Fibroblast of lung (primary cell): ENCODE data around the gene KIF26B. TPM values are rescaled to one million over a fixed set of nuclear protein-coding genes. Genes with fewer than 3 reads are reported as not detected.

Experiments
- DNase-seq, 2 donors: peaks; one replicate each; pipeline versions ENCODE4 v3.0.0 to v3.0.0-alpha.2; 2010; ENCODE audit warnings: low read depth in 2 of 2
- H2AFZ ChIP-seq: 2 replicates; pipeline ENCODE4 v1.5.1; 2012; ENCODE audit warnings: low read length, control low read depth, inconsistent platforms
- H3K27ac ChIP-seq: 2 replicates; pipeline ENCODE4 v1.5.1; 2011; ENCODE audit warnings: low read length, control low read depth; ENCODE audit not compliant: insufficient read depth
- H3K27me3 ChIP-seq: 2 replicates; pipeline ENCODE4 v1.5.1; 2011; ENCODE audit warnings: mild to moderate bottlenecking, low read length; ENCODE audit not compliant: control insufficient read depth, insufficient read depth
- H3K36me3 ChIP-seq: 2 replicates; pipeline ENCODE4 v1.5.1; 2011; ENCODE audit warnings: low read length; ENCODE audit not compliant: control insufficient read depth, insufficient read depth
- H3K4me1 ChIP-seq: 2 replicates; pipeline ENCODE4 v1.5.1; 2011; ENCODE audit warnings: low read length; ENCODE audit not compliant: control insufficient read depth, insufficient read depth; ENCODE audit errors: extremely low read depth
- H3K4me2 ChIP-seq: 2 replicates; pipeline ENCODE4 v1.5.1; 2011; ENCODE audit warnings: low read length, control low read depth; ENCODE audit not compliant: insufficient read depth; ENCODE audit errors: extremely low read depth
- H3K4me3 ChIP-seq, 4 experiments: fragments of 200-600 bp in 1 of 4; sonication (generic) in 1 of 4; replicated peaks in 1 of 4; 2 replicates each; pipeline ENCODE4 v1.5.1; 2011 to 2016; ENCODE audit warnings: low read length in 4 of 4, low read depth in 3 of 4, mild to moderate bottlenecking in 3 of 4, control low read depth in 2 of 4, inconsistent platforms in 1 of 4, mixed read lengths in 1 of 4; ENCODE audit not compliant: insufficient read depth in 1 of 4; ENCODE audit errors: control extremely low read depth in 1 of 4
- H3K79me2 ChIP-seq: 2 replicates; pipeline ENCODE4 v1.5.1; 2012; ENCODE audit warnings: mild to moderate bottlenecking, low read length, inconsistent platforms; ENCODE audit not compliant: control insufficient read depth, insufficient read depth
- H3K9ac ChIP-seq: 2 replicates; pipeline ENCODE4 v1.5.1; 2011; ENCODE audit warnings: mild to moderate bottlenecking, low read length, control low read depth; ENCODE audit not compliant: insufficient read depth
- H3K9me3 ChIP-seq: 2 replicates; pipeline ENCODE4 v1.5.1; 2012; ENCODE audit warnings: low read depth, low read length; ENCODE audit not compliant: control insufficient read depth, insufficient read depth
- H4K20me1 ChIP-seq: 2 replicates; pipeline ENCODE4 v1.5.1; 2011; ENCODE audit warnings: low read length; ENCODE audit not compliant: control insufficient read depth, insufficient read depth; ENCODE audit errors: extremely low read depth
- CTCF ChIP-seq, 2 donors: IDR thresholded peaks in 1 of 2; conservative IDR thresholded peaks in 1 of 2; 1 replicate in 1 of 2; 2 replicates in 1 of 2; pipeline ENCODE4 v1.5.1; 2011 to 2012; ENCODE audit warnings: low read length in 2 of 2, control low read depth in 1 of 2, inconsistent platforms in 1 of 2, low read depth in 1 of 2, mild to moderate bottlenecking in 1 of 2
- EZH2 ChIP-seq: IDR thresholded peaks from 2 replicates; pipeline ENCODE4 v1.5.1; 2012; ENCODE audit warnings: low read length, control low read depth, mild to moderate bottlenecking; ENCODE audit errors: missing control alignments
- polyA plus RNA-seq, 2 donors: library from polyadenylated mRNA; depleted of rRNA in 1 of 2; stranded (reverse) in 1 of 2; unstranded in 1 of 2; fragments of >200 nt; gene quantifications; 2 replicates each; pipeline ENCODE4 v1.2.1, GENCODE V29; 2011 to 2012; ENCODE audit warnings: missing spikeins in 1 of 2
- total RNA-seq: library from RNA; depleted of rRNA; stranded (reverse); fragments of >200 nt; gene quantifications from 2 replicates; pipeline ENCODE4 v1.2.1, GENCODE V29; 2014

Gene KIF26B
- total and polyA plus RNA-seq, 2 donors (not counting 1 experiment from before 2014, with no cell fraction given): 5.3 to 6.1 TPM

- Histone ChIP-seq H3K36me3 (no peaks in the 10 kb centered on the region), H3K9me3 (no peaks in the 10 kb centered on the region), H2AFZ (no peak overlapping the region), H3K79me2 (no peaks in the 10 kb centered on the region), H4K20me1 (no peaks in the 10 kb centered on the region), H3K4me2 (no peak overlapping the region), H3K27me3 (no peaks in the 10 kb centered on the region), H3K9ac (no peak overlapping the region), H3K4me3 (no peak overlapping the region), H3K4me1 (no peaks in the 10 kb centered on the region), H3K27ac (no peak overlapping the region)
- TF ChIP-seq CTCF (conservative IDR thresholded peaks at IDR 0.05 in 1 of 2, IDR thresholded peaks at IDR 0.05 in 1 of 2; ENCODE audit: low read depth in 1 of 2, low read length in 2 of 2) (no peak), EZH2 (no peak)
- no peak for DNase-seq
Observed at GRCh38 chr1:245520611-245521010, 365.8 kb downstream of the KIF26B start.

GRCh38 chr1:245526141-245526540 lies 371.4 kb downstream of the KIF26B start:
- Histone ChIP-seq H3K27ac (no peak overlapping the region), H3K9me3 (no peaks in the 10 kb centered on the region), H3K27me3 (no peaks in the 10 kb centered on the region), H2AFZ (no peak overlapping the region), H3K4me1 (no peaks in the 10 kb centered on the region), H3K9ac (no peak overlapping the region), H3K4me2 (no peak overlapping the region), H3K79me2 (no peaks in the 10 kb centered on the region), H3K36me3 (no peaks in the 10 kb centered on the region), H4K20me1 (no peaks in the 10 kb centered on the region), H3K4me3 (no peak overlapping the region)
- TF ChIP-seq CTCF (conservative IDR thresholded peaks at IDR 0.05 in 1 of 2, IDR thresholded peaks at IDR 0.05 in 1 of 2; ENCODE audit: low read depth in 1 of 2, low read length in 2 of 2): no peak
- TF ChIP-seq EZH2: no peak
- no peak for DNase-seq

- no peaks in the 10 kb centered on the region for H3K27me3 ChIP-seq
- TF ChIP-seq EZH2 (no peak), CTCF (conservative IDR thresholded peaks at IDR 0.05 in 1 of 2, IDR thresholded peaks at IDR 0.05 in 1 of 2; ENCODE audit: low read depth in 1 of 2, low read length in 2 of 2) (no peak)
- no peak for DNase-seq
- H3K79me2 ChIP-seq: no peaks in the 10 kb centered on the region
- H3K4me1 ChIP-seq: no peaks in the 10 kb centered on the region
- no peak overlapping the region for H2AFZ ChIP-seq
- H3K4me3 ChIP-seq: no peak overlapping the region
- no peaks in the 10 kb centered on the region for H4K20me1 ChIP-seq
- no peaks in the 10 kb centered on the region for H3K9me3 ChIP-seq
- H3K36me3 ChIP-seq: no peaks in the 10 kb centered on the region
- no peak overlapping the region for H3K27ac ChIP-seq
- no peak overlapping the region for H3K9ac ChIP-seq
- H3K4me2 ChIP-seq: no peak overlapping the region
Observed at GRCh38 chr1:245528258-245528635, 373.5 kb downstream of the KIF26B start.
